Mammary epithelial cell (primary cell): ENCODE measurements around the gene LHX2.

ENCODE experiments used
- CTCF ChIP-seq, 2 donors: IDR thresholded peaks in 1 of 2; conservative IDR thresholded peaks in 1 of 2; 2 replicates each; pipeline ENCODE4 v1.5.1; 2011 to 2012; ENCODE audit warnings: inconsistent platforms in 2 of 2, low read length in 2 of 2, mild to moderate bottlenecking in 2 of 2, control low read depth in 1 of 2, low read depth in 1 of 2; ENCODE audit not compliant: insufficient read depth in 1 of 2; ENCODE audit errors: extremely low read depth in 1 of 2
- EZH2 ChIP-seq: IDR thresholded peaks from 2 replicates; pipeline ENCODE4 v1.6.1; 2012; ENCODE audit warnings: low read length, inconsistent platforms, borderline replicate concordance

- TF ChIP-seq CTCF (conservative IDR thresholded peaks at IDR 0.05 in 1 of 2, IDR thresholded peaks at IDR 0.05 in 1 of 2; ENCODE audit: extremely low read depth in 1 of 2, insufficient read depth in 1 of 2, low read depth in 1 of 2, low read length in 2 of 2) (no peak), EZH2 (peak; percentile 96)
Measured at GRCh38 chr9:123998970-123999621, 12.5 kb upstream of the LHX2 start.
